ENCODE data around the gene TMEM53. TPM values are rescaled to one million over a fixed set of nuclear protein-coding genes. Genes with fewer than 3 reads are reported as not detected.
A peak's percentile ranks its signal among the peaks of the same experiment; 100 is the strongest.

TMEM53 gene
- total RNA-seq, 8 experiments from 2014 or later = 6.8 to 11.4 (median 10.6) TPM

- no peak overlapping the region for H3K4me3 ChIP-seq
- H3K27ac ChIP-seq = no peak overlapping the region
- no peaks in the 10 kb centered on the region for H3K4me1 ChIP-seq (replicated peaks in 1 of 2)
- WGBS, 10 experiments = 80 to 100% (median 90%) methylated on average over 1 to 7 of the region's 7 CpGs; no CpG with 5 or more reads in 1 of the 10 experiments
- in situ Hi-C loops (cut with MboI; ENCODE audit: low pct_unique_long_range_greater_than_20kb in 2 of 9, low sequenced_read_pairs in 9 of 9, unreplicated experiment in 9 of 9) = no loop called here
- no peak for ATAC-seq (replicated peaks in 6 of 8)
Observed at GRCh38 chr1:44694863-44695478, 20.7 kb upstream of the TMEM53 start.

GRCh38 chr1:44693900-44694299 lies 19.6 kb upstream of the TMEM53 start:
- Histone ChIP-seq H3K4me3 (no peak overlapping the region), H3K27ac (no peak overlapping the region), H3K4me1 (replicated peaks in 1 of 2) (peaks cover 5 to 11% of the 10 kb centered on the region in 2 donors)
- in situ Hi-C loops (cut with MboI; ENCODE audit: low pct_unique_long_range_greater_than_20kb in 2 of 9, low sequenced_read_pairs in 9 of 9, unreplicated experiment in 9 of 9) = no loop called here
- ATAC-seq (replicated peaks in 6 of 8) = no peak
- 86 to 100% (median 96%) methylated on average over 2 to 3 of the region's 3 CpGs for WGBS, 10 experiments

GRCh38 chr1:44693159-44693558 lies 18.9 kb upstream of the TMEM53 start:
- no peak for ATAC-seq (replicated peaks in 6 of 8)
- H3K27ac ChIP-seq = no peak overlapping the region

GRCh38 chr1:44689447-44689765 lies 15.1 kb upstream of the TMEM53 start:
- peak overlapping the region in 1 of 2 donors; percentile 21 for H3K27ac ChIP-seq
- no peak overlapping the region for H3K4me3 ChIP-seq
- H3K4me1 ChIP-seq (replicated peaks in 1 of 2) = peaks cover 5 to 20% of the 10 kb centered on the region in 2 donors
- peak in 6 of 8 experiments; percentile 52 to 95 (median 78) for ATAC-seq (replicated peaks in 6 of 8)
- in situ Hi-C loops (cut with MboI; ENCODE audit: low pct_unique_long_range_greater_than_20kb in 2 of 9, low sequenced_read_pairs in 9 of 9, unreplicated experiment in 9 of 9) = no loop called here
- WGBS, 10 experiments = 31 to 94% (median 57%) methylated on average over 1 to 3 of the region's 3 CpGs; no CpG with 5 or more reads in 2 of the 10 experiments

More at GRCh38 chr1:44693159-44693558, 18.9 kb upstream of the TMEM53 start:
- WGBS, 10 experiments = 60 to 100% (median 86%) methylated on average over 1 to 2 of the region's 2 CpGs; no CpG with 5 or more reads in 3 of the 10 experiments
- Histone ChIP-seq H3K4me3 (no peak overlapping the region), H3K4me1 (replicated peaks in 1 of 2) (peaks cover 5 to 18% of the 10 kb centered on the region in 2 donors)
- in situ Hi-C loops (cut with MboI; ENCODE audit: low pct_unique_long_range_greater_than_20kb in 2 of 9, low sequenced_read_pairs in 9 of 9, unreplicated experiment in 9 of 9) = no loop called here

DNA sequence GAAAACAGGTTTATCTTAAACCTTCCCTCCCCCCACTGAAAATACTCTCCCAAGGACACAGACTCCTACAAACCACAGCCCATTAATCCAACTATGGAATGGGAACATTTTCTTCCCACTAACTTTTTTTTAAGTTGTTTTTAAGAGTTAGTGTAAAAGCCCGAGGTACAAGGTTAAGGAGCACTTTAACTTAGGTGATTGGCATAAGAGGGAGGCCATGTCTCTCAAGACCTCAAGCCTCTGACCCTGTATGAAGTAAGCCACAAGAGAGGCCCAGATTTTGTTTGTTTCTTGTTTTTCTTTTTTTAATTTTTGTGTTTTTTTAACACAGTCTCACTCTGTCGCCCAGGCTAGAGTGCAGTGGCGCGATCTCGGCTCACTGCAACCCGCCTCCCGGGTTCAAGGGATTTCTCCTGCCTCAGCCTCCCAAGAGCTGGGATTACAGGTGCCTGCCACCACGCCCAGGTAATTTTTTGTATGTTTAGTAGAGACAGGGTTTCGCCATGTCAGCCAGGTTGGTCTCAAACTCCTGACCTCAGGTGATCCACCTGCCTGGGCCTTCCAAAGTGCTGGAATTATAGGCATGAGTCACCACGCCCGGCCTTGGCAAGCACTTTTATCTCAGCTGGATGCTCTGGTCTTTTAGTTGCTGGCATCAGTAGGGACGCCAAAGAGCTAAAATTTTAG lies 14.6 kb upstream of the TMEM53 start:
- WGBS, 10 experiments = 66 to 91% (median 82%) methylated on average over 4 to 12 of the region's 12 CpGs; no CpG with 5 or more reads in 2 of the 10 experiments
- peak overlapping the region in 1 of 2 donors; percentile 18 for H3K27ac ChIP-seq
- H3K4me3 ChIP-seq = no peak overlapping the region
- in situ Hi-C loops (cut with MboI; ENCODE audit: low pct_unique_long_range_greater_than_20kb in 2 of 9, low sequenced_read_pairs in 9 of 9, unreplicated experiment in 9 of 9) = no loop called here
- H3K4me1 ChIP-seq (replicated peaks in 1 of 2) = peaks cover 5 to 20% of the 10 kb centered on the region in 2 donors
- no peak for ATAC-seq (replicated peaks in 6 of 8)

GRCh38 chr1:44685881-44686280 lies 11.6 kb upstream of the TMEM53 start:
- no peak for ATAC-seq (replicated peaks in 6 of 8)
- WGBS, 10 experiments = 14 to 94% (median 51%) methylated on average over 1 to 8 of the region's 8 CpGs; no CpG with 5 or more reads in 6 of the 10 experiments
- in situ Hi-C loops (cut with MboI; ENCODE audit: low pct_unique_long_range_greater_than_20kb in 2 of 9, low sequenced_read_pairs in 9 of 9, unreplicated experiment in 9 of 9) = no loop called here
- no peak overlapping the region for H3K4me3 ChIP-seq
- peaks cover 5 to 20% of the 10 kb centered on the region in 2 donors for H3K4me1 ChIP-seq (replicated peaks in 1 of 2)
- no peak overlapping the region for H3K27ac ChIP-seq

- no peak overlapping the region for H3K4me3 ChIP-seq
- WGBS, 10 experiments = 67 to 100% (median 93%) methylated on average over 1 to 4 of the region's 4 CpGs; no CpG with 5 or more reads in 2 of the 10 experiments
- H3K4me1 ChIP-seq (replicated peaks in 1 of 2) = peaks cover 5 to 20% of the 10 kb centered on the region in 2 donors
- H3K27ac ChIP-seq = no peak overlapping the region
- in situ Hi-C loops (cut with MboI; ENCODE audit: low pct_unique_long_range_greater_than_20kb in 2 of 9, low sequenced_read_pairs in 9 of 9, unreplicated experiment in 9 of 9) = no loop called here
- no peak for ATAC-seq (replicated peaks in 6 of 8)
Observed at GRCh38 chr1:44685218-44685617, 10.9 kb upstream of the TMEM53 start.

- ATAC-seq (replicated peaks in 6 of 8) = no peak
- WGBS, 10 experiments = 80 to 100% (median 95%) methylated on average over 1 of the region's 1 CpG; no CpG with 5 or more reads in 6 of the 10 experiments
- Histone ChIP-seq H3K27ac (no peak overlapping the region), H3K4me3 (no peak overlapping the region), H3K4me1 (replicated peaks in 1 of 2) (peaks cover 2 to 16% of the 10 kb centered on the region in 2 donors)
- in situ Hi-C loops (cut with MboI; ENCODE audit: low pct_unique_long_range_greater_than_20kb in 2 of 9, low sequenced_read_pairs in 9 of 9, unreplicated experiment in 9 of 9) = no loop called here
Observed at GRCh38 chr1:44684525-44684924, 10.2 kb upstream of the TMEM53 start.

DNA sequence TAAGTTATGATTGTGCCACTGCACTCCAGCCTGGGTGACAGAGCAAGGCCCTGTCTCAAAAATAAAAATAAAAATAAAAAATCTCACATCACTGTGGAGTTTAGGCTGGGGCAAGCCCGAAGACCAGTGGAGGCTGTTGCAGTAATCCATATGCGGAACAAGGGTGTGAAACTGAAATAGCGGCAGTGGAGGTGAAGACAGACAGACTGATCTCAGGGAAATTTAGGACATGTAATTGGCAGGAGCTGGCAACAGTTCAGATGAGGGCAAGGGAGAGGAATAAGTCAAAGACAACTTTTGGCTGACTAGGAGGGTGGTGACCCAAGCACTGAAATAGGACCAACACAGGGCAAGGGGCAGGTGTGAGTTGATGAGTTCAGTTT lies 8.6 kb upstream of the TMEM53 start:
- peaks cover 0 to 12% of the 10 kb centered on the region in 2 donors for H3K4me1 ChIP-seq (replicated peaks in 1 of 2)
- WGBS, 10 experiments = 80 to 100% (median 97%) methylated on average over 1 to 3 of the region's 3 CpGs; no CpG with 5 or more reads in 3 of the 10 experiments
- ATAC-seq (replicated peaks in 6 of 8) = no peak

DNA sequence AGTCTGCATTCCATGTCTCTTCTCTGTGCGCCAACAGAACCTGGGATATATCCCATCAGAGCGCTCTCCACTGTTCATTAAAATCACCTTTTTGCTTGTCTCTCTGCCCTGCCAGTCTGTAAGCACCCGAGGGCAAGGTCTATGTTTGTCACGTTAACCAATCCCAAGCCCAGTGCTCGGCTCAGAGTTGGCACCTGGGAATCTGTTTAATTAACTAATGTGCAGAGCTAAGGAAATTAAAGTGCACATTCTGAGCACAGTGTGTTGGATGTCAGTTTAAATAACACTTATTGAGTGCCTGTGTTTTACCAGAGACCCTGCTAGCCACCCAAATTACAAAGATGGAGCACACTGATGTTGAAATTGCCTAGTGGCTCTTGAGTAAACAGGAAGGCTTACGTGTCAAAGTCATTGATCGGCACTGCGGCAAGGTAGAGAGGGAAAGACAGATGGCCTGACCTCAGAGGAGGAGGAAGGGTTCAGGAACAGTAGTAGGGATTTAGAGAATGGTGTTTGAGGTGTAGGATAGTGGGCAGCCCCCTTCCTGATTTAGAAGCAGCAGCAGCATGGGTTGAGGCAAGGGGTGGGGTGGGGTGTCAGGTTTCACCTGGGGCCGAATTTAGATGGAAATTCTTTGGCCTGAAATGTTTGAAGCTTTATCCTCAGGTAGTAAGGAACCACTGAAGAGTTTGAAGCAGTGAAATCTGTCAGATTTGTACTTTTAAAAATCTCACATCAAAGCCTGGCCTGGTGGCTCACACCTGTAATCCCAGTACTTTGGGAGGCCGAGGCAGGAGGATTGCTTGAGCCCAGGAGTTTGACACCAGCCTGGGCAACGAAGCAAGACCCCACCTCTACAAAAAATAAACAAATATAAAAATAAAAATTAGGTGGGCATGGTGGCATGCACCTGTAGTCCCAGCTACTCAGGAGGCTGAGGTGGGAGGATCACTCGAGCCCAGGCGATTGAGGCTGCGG lies 7.9 kb upstream of the TMEM53 start:
- Histone ChIP-seq H3K4me1 (replicated peaks in 1 of 2) (peaks cover 0 to 13% of the 10 kb centered on the region in 2 donors), H3K27ac (no peak overlapping the region), H3K4me3 (no peak overlapping the region)
- no peak for ATAC-seq (replicated peaks in 6 of 8)
- in situ Hi-C loops (cut with MboI; ENCODE audit: low pct_unique_long_range_greater_than_20kb in 2 of 9, low sequenced_read_pairs in 9 of 9, unreplicated experiment in 9 of 9) = no loop called here
- WGBS, 10 experiments = 29 to 92% (median 81%) methylated on average over 2 to 13 of the region's 14 CpGs; no CpG with 5 or more reads in 1 of the 10 experiments

More for the DNA sequence above, 8.6 kb upstream of the TMEM53 start:
- in situ Hi-C loops (cut with MboI; ENCODE audit: low pct_unique_long_range_greater_than_20kb in 2 of 9, low sequenced_read_pairs in 9 of 9, unreplicated experiment in 9 of 9) = no loop called here
- H3K27ac ChIP-seq = no peak overlapping the region
- no peak overlapping the region for H3K4me3 ChIP-seq

DNA sequence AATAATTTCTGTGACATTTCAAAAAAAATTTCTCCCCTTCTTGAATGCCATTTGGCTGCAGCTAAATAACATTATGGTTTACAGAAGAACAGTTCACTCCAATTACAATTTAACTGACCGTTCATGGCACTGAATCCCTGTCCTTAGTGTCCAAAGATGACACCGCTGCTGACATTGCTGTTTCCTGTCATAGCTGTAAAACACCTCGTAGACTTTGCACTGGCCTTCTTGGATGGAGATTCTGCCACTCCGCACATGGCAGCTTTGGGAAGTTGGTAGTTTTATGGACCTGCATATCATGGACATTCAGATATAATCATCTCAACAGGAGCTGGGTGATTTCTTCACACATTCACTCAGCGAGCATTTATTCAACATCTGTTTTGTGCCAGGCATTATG lies 5.2 kb upstream of the TMEM53 start:
- no peak for ATAC-seq (replicated peaks in 6 of 8)
- 75 to 100% (median 93%) methylated on average over 1 to 5 of the region's 5 CpGs for WGBS, 10 experiments
- in situ Hi-C loops (cut with MboI; ENCODE audit: low pct_unique_long_range_greater_than_20kb in 2 of 9, low sequenced_read_pairs in 9 of 9, unreplicated experiment in 9 of 9) = no loop called here
- Histone ChIP-seq H3K4me3 (no peak overlapping the region), H3K27ac (no peak overlapping the region), H3K4me1 (replicated peaks in 1 of 2) (peaks cover 8 to 22% of the 10 kb centered on the region in 2 donors)

DNA sequence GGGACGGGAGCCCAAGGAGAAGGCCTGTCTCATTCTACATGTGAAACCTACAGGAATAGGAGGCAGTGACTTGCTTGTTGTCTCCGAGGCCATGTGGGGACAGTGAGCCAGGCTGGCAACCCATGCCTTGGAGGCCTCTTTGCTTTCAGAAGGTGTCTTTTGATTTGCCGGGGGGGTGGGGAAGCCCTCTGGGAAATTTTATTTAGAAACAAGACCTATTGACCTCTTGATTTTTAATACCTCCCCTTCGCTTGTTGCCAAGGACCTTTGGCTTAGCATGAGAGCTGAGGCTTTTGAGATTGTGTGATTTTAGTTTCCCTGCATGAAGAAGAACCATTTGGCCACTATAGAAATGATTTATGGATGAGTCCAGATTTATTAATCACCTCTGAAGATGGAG lies 4.3 kb upstream of the TMEM53 start:
- in situ Hi-C loops (cut with MboI; ENCODE audit: low pct_unique_long_range_greater_than_20kb in 2 of 9, low sequenced_read_pairs in 9 of 9, unreplicated experiment in 9 of 9) = no loop called here
- Histone ChIP-seq H3K4me3 (no peak overlapping the region), H3K4me1 (replicated peaks in 1 of 2) (peaks cover 8 to 22% of the 10 kb centered on the region in 2 donors), H3K27ac (no peak overlapping the region)
- 20 to 100% (median 76%) methylated on average over 2 to 4 of the region's 4 CpGs; no CpG with 5 or more reads in 3 of the 10 experiments for WGBS, 10 experiments
- ATAC-seq (replicated peaks in 6 of 8) = no peak

GRCh38 chr1:44678120-44678519 lies 3.8 kb upstream of the TMEM53 start:
- Histone ChIP-seq H3K4me3 (no peak overlapping the region), H3K27ac (no peak overlapping the region), H3K4me1 (replicated peaks in 1 of 2) (peaks cover 13 to 26% of the 10 kb centered on the region in 2 donors)
- in situ Hi-C loops (cut with MboI; ENCODE audit: low pct_unique_long_range_greater_than_20kb in 2 of 9, low sequenced_read_pairs in 9 of 9, unreplicated experiment in 9 of 9) = no loop called here
- no peak for ATAC-seq (replicated peaks in 6 of 8)
- WGBS, 10 experiments = 56 to 100% (median 89%) methylated on average over 1 to 2 of the region's 2 CpGs; no CpG with 5 or more reads in 2 of the 10 experiments
